HL-60 (cell line): ENCODE results near the gene SMG9.

Source experiments
- DNase-seq, 2 experiments: peaks; one replicate each; pipeline ENCODE4 v3.0.0-alpha.2; 2010 to 2020; ENCODE audit warnings: low read depth in 1 of 2, low spot score in 1 of 2
- H3K27ac ChIP-seq: fragments of 250-450 bp; sonication (Bioruptor Pico); replicated peaks from 2 replicates; pipeline ENCODE4 v1.5.1; 2020; ENCODE audit warnings: mild to moderate bottlenecking, moderate library complexity
- H3K27me3 ChIP-seq: fragments of 250-450 bp; sonication (Bioruptor Pico); 2 replicates; pipeline ENCODE4 v1.5.1; 2021; ENCODE audit warnings: mild to moderate bottlenecking, moderate library complexity; ENCODE audit not compliant: insufficient read depth, poor library complexity, severe bottlenecking
- H3K4me3 ChIP-seq: replicated peaks from 2 replicates; pipeline ENCODE4 v1.5.1; 2011; ENCODE audit warnings: mild to moderate bottlenecking, control low read depth, low read length; ENCODE audit not compliant: insufficient read depth
- GABPA ChIP-seq: IDR thresholded peaks from 2 replicates; pipeline ENCODE4 v1.6.1; 2012; ENCODE audit warnings: low read depth
- POLR2AphosphoS5 ChIP-seq: IDR thresholded peaks from 2 replicates; pipeline ENCODE4 v1.6.1; 2012; ENCODE audit warnings: low read depth
- SPI1 ChIP-seq: IDR thresholded peaks from 2 replicates; pipeline ENCODE4 v1.6.1; 2012; ENCODE audit warnings: low read depth, mild to moderate bottlenecking, borderline replicate concordance
- TF ChIP-seq, protein P1 (sequence below): IDR thresholded peaks from 2 replicates; pipeline ENCODE4 v1.6.1; 2012; ENCODE audit warnings: low read depth; ENCODE audit not compliant: insufficient replicate concordance
- TF ChIP-seq, protein P2 (sequence below): IDR thresholded peaks from one replicate; pipeline ENCODE4 v1.5.1; 2011; ENCODE audit warnings: low read length, control low read depth, inconsistent platforms; ENCODE audit not compliant: insufficient read depth

Gene SMG9

DNA sequence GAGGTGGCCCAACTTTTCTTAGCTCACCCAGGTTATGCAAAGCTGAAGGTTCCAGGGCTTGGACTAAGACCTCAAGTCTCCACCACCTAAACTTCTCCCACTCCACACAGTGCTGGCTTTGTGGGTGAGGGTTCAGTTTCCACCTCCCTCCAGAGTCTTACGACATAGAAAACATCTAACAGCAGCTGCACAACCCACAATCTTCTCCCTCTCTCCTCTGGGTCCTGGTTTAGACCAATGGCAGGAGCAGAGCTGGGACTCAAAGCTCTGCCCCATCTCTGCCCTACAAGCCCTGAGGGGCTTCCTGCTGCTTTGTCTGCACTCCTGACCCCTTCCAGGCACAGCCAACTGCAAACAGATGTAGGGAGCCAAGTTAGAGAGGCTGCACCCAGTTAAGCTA, 22.9 kb downstream of the SMG9 start:
- peak; percentile 70 to 85 for DNase-seq
- no peaks in the 10 kb centered on the region for H3K27me3 ChIP-seq
- TF ChIP-seq POLR2AphosphoS5 (0 out of 2 replicates have a peak, but pooled peaks have one; percentile 51), GABPA (no peak)
- peak overlapping the region; percentile 76 for H3K27ac ChIP-seq
- H3K4me3 ChIP-seq, result no peak overlapping the region

DNA sequence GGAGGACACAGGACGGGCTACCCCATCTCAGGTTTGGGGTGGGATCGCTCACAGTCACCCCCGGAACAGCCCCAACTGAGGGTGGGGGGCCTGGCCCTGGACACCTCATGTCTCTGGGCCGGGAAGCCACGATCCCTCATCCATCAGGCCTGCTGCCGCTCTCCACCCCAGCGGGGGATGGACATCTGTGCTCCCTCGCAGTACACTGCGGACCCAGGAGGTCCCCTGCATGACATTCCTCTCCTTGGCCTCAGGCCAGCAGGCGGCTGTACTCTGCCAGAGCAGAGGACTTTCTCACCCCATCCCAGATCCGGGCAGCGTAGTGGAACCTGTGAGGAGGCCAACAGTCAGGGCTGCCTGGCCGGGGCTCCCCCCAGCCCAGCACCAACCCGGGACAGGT, 23.4 kb downstream of the SMG9 start:
- Histone ChIP-seq H3K27ac (peak overlapping the region; percentile 76), H3K27me3 (no peaks in the 10 kb centered on the region), H3K4me3 (no peak overlapping the region)
- no peak for DNase-seq
- TF ChIP-seq, protein P1, sequence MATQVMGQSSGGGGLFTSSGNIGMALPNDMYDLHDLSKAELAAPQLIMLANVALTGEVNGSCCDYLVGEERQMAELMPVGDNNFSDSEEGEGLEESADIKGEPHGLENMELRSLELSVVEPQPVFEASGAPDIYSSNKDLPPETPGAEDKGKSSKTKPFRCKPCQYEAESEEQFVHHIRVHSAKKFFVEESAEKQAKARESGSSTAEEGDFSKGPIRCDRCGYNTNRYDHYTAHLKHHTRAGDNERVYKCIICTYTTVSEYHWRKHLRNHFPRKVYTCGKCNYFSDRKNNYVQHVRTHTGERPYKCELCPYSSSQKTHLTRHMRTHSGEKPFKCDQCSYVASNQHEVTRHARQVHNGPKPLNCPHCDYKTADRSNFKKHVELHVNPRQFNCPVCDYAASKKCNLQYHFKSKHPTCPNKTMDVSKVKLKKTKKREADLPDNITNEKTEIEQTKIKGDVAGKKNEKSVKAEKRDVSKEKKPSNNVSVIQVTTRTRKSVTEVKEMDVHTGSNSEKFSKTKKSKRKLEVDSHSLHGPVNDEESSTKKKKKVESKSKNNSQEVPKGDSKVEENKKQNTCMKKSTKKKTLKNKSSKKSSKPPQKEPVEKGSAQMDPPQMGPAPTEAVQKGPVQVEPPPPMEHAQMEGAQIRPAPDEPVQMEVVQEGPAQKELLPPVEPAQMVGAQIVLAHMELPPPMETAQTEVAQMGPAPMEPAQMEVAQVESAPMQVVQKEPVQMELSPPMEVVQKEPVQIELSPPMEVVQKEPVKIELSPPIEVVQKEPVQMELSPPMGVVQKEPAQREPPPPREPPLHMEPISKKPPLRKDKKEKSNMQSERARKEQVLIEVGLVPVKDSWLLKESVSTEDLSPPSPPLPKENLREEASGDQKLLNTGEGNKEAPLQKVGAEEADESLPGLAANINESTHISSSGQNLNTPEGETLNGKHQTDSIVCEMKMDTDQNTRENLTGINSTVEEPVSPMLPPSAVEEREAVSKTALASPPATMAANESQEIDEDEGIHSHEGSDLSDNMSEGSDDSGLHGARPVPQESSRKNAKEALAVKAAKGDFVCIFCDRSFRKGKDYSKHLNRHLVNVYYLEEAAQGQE, result no peak
- TF ChIP-seq, protein P2, sequence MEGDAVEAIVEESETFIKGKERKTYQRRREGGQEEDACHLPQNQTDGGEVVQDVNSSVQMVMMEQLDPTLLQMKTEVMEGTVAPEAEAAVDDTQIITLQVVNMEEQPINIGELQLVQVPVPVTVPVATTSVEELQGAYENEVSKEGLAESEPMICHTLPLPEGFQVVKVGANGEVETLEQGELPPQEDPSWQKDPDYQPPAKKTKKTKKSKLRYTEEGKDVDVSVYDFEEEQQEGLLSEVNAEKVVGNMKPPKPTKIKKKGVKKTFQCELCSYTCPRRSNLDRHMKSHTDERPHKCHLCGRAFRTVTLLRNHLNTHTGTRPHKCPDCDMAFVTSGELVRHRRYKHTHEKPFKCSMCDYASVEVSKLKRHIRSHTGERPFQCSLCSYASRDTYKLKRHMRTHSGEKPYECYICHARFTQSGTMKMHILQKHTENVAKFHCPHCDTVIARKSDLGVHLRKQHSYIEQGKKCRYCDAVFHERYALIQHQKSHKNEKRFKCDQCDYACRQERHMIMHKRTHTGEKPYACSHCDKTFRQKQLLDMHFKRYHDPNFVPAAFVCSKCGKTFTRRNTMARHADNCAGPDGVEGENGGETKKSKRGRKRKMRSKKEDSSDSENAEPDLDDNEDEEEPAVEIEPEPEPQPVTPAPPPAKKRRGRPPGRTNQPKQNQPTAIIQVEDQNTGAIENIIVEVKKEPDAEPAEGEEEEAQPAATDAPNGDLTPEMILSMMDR, result no peak

DNA sequence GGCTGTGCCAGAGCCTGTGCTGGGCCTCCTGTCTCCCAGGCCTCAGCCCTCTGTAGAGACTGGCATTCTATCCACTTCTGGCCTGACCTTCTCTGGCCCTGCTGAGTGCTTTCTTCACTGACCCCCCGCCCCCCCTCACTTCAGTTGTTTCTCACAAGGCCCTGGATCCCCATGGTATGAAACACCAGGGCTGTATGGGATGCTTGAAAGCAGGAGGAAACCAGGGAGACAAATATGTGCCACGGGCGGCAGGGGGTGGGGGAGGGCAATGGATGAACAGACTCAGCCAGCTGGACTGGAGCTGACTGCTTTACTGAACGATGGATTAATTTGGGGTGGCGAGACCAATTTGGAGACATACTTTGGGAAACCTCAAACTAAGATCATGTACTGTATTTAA, 24.8 kb downstream of the SMG9 start:
- no peak for TF ChIP-seq SPI1
- TF ChIP-seq, protein P1, result no peak
- TF ChIP-seq, protein P2, result no peak
- TF ChIP-seq POLR2AphosphoS5, result no peak
- no peak for TF ChIP-seq GABPA
- Histone ChIP-seq H3K27me3 (no peaks in the 10 kb centered on the region), H3K27ac (no peak overlapping the region), H3K4me3 (no peak overlapping the region)
- DNase-seq, result no peak

DNA sequence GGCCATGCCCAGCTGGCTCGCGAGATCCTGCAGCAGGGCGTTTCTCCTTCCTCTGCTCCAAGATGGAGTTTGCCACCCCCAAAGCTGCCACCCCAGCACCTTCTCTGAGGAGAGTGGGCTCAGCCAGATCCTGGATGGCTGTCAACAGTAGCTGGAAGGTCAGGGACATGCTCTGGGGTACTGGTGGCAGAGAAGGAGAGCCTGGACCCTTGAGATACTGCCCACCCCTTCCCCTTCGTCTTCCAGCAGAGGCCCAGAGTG, 27.2 kb downstream of the SMG9 start:
- Histone ChIP-seq H3K27me3 (no peaks in the 10 kb centered on the region), H3K27ac (peak overlapping the region; percentile 61), H3K4me3 (no peak overlapping the region)
- DNase-seq, result no peak
- no peak for TF ChIP-seq GABPA
- TF ChIP-seq, protein P2, result no peak
- TF ChIP-seq, protein P1, result no peak
- TF ChIP-seq POLR2AphosphoS5, result no peak
- TF ChIP-seq SPI1, result no peak
